HEK293 (cell line): Measurements from ENCODE around the gene CA11.
A peak's percentile ranks its signal among the peaks of the same experiment; 100 is the strongest.

Experiments used
- GLIS1 ChIP-seq: fragments of 450-650 bp; formaldehyde crosslinking; IDR thresholded peaks from 2 replicates; pipeline ENCODE4 v1.5.1; 2016; ENCODE audit warnings: missing biosample characterization, missing genetic modification characterization
- GLIS2 ChIP-seq: fragments of 450-650 bp; formaldehyde crosslinking; IDR thresholded peaks from 2 replicates; pipeline ENCODE4 v1.5.1; 2016; ENCODE audit warnings: missing biosample characterization, missing genetic modification characterization
- MZF1 ChIP-seq: fragments of 450-650 bp; formaldehyde crosslinking; IDR thresholded peaks from 2 replicates; pipeline ENCODE4 v1.5.1; 2017; ENCODE audit warnings: missing biosample characterization, missing genetic modification characterization, borderline replicate concordance
- PRDM4 ChIP-seq: fragments of 450-650 bp; formaldehyde crosslinking; IDR thresholded peaks from 2 replicates; pipeline ENCODE4 v1.5.1; 2017; ENCODE audit warnings: missing biosample characterization, missing genetic modification characterization
- SP3 ChIP-seq: fragments of 450-650 bp; formaldehyde crosslinking; IDR thresholded peaks from 2 replicates; pipeline ENCODE4 v1.5.1; 2016; ENCODE audit warnings: missing biosample characterization, missing genetic modification characterization
- SP7 ChIP-seq: fragments of 450-650 bp; formaldehyde crosslinking; IDR thresholded peaks from 2 replicates; pipeline ENCODE4 v1.5.1; 2016; ENCODE audit warnings: missing biosample characterization, missing genetic modification characterization
- YY2 ChIP-seq: fragments of 450-650 bp; formaldehyde crosslinking; IDR thresholded peaks from 2 replicates; pipeline ENCODE4 v1.5.1; 2016; ENCODE audit warnings: missing biosample characterization, missing genetic modification characterization
- ZBTB11 ChIP-seq: fragments of 450-650 bp; formaldehyde crosslinking; conservative IDR thresholded peaks from 2 replicates; pipeline ENCODE4 v1.5.1; 2016; ENCODE audit warnings: low read depth, missing biosample characterization, missing genetic modification characterization
- ZBTB20 ChIP-seq: fragments of 450-650 bp; formaldehyde crosslinking; IDR thresholded peaks from 2 replicates; pipeline ENCODE4 v1.5.1; 2016; ENCODE audit warnings: missing biosample characterization, missing genetic modification characterization
- ZBTB48 ChIP-seq: fragments of 450-650 bp; formaldehyde crosslinking; IDR thresholded peaks from 2 replicates; pipeline ENCODE4 v1.5.1; 2016; ENCODE audit warnings: missing biosample characterization, missing genetic modification characterization
- ZBTB8A ChIP-seq: fragments of 450-650 bp; formaldehyde crosslinking; IDR thresholded peaks from 2 replicates; pipeline ENCODE4 v1.5.1; 2016; ENCODE audit warnings: missing biosample characterization, missing genetic modification characterization
- ZFHX2 ChIP-seq: fragments of 450-650 bp; formaldehyde crosslinking; conservative IDR thresholded peaks from 2 replicates; pipeline ENCODE4 v1.5.1; 2016; ENCODE audit warnings: missing biosample characterization, missing genetic modification characterization
- ZIC2 ChIP-seq: fragments of 450-650 bp; formaldehyde crosslinking; IDR thresholded peaks from 2 replicates; pipeline ENCODE4 v1.5.1; 2016; ENCODE audit warnings: missing biosample characterization, missing genetic modification characterization
- ZNF146 ChIP-seq: fragments of 450-650 bp; formaldehyde crosslinking; IDR thresholded peaks from 2 replicates; pipeline ENCODE4 v1.5.1; 2016; ENCODE audit warnings: missing biosample characterization, missing genetic modification characterization
- ZNF157 ChIP-seq: fragments of 450-650 bp; formaldehyde crosslinking; IDR thresholded peaks from 2 replicates; pipeline ENCODE4 v1.5.1; 2016; ENCODE audit warnings: missing biosample characterization, missing genetic modification characterization
- ZNF223 ChIP-seq: fragments of 450-650 bp; formaldehyde crosslinking; IDR thresholded peaks from 2 replicates; pipeline ENCODE4 v1.5.1; 2016; ENCODE audit warnings: missing biosample characterization, missing genetic modification characterization
- ZNF23 ChIP-seq: fragments of 450-650 bp; formaldehyde crosslinking; IDR thresholded peaks from 2 replicates; pipeline ENCODE4 v1.5.1; 2016; ENCODE audit warnings: missing biosample characterization, missing genetic modification characterization, borderline replicate concordance
- ZNF335 ChIP-seq: fragments of 450-650 bp; formaldehyde crosslinking; conservative IDR thresholded peaks from 2 replicates; pipeline ENCODE4 v1.5.1; 2016; ENCODE audit warnings: missing biosample characterization, missing genetic modification characterization
- ZNF366 ChIP-seq: fragments of 450-650 bp; formaldehyde crosslinking; conservative IDR thresholded peaks from 2 replicates; pipeline ENCODE4 v1.5.1; 2016; ENCODE audit warnings: missing biosample characterization, missing genetic modification characterization
- ZNF416 ChIP-seq: fragments of 450-650 bp; formaldehyde crosslinking; IDR thresholded peaks from 2 replicates; pipeline ENCODE4 v1.5.1; 2016; ENCODE audit warnings: missing biosample characterization, missing genetic modification characterization
- ZNF426 ChIP-seq: fragments of 450-650 bp; formaldehyde crosslinking; IDR thresholded peaks from 2 replicates; pipeline ENCODE4 v1.5.1; 2017; ENCODE audit warnings: missing biosample characterization, missing genetic modification characterization, mild to moderate bottlenecking, inconsistent platforms, moderate library complexity
- ZNF529 ChIP-seq: fragments of 450-650 bp; formaldehyde crosslinking; IDR thresholded peaks from 2 replicates; pipeline ENCODE4 v1.5.1; 2017; ENCODE audit warnings: missing genetic modification characterization, missing biosample characterization; ENCODE audit not compliant: insufficient replicate concordance
- ZNF555 ChIP-seq: fragments of 450-650 bp; formaldehyde crosslinking; conservative IDR thresholded peaks from 2 replicates; pipeline ENCODE4 v1.5.1; 2017; ENCODE audit warnings: missing biosample characterization, mild to moderate bottlenecking, missing genetic modification characterization, inconsistent platforms
- ZNF660 ChIP-seq: fragments of 450-650 bp; IDR thresholded peaks from 2 replicates; pipeline ENCODE4 v1.5.1; 2018; ENCODE audit warnings: missing biosample characterization, mild to moderate bottlenecking, missing genetic modification characterization
- ZNF670 ChIP-seq: fragments of 450-650 bp; formaldehyde crosslinking; IDR thresholded peaks from 2 replicates; pipeline ENCODE4 v1.5.1; 2016; ENCODE audit warnings: missing biosample characterization, missing genetic modification characterization, low read depth
- ZNF76 ChIP-seq: fragments of 450-650 bp; formaldehyde crosslinking; IDR thresholded peaks from 2 replicates; pipeline ENCODE4; 2016; ENCODE audit warnings: low read depth, missing biosample characterization, missing genetic modification characterization, borderline replicate concordance
- ZSCAN23 ChIP-seq: fragments of 450-650 bp; formaldehyde crosslinking; IDR thresholded peaks from 2 replicates; pipeline ENCODE4 v1.5.1; 2016; ENCODE audit warnings: missing biosample characterization, missing genetic modification characterization
- ZSCAN30 ChIP-seq: fragments of 450-650 bp; IDR thresholded peaks from 2 replicates; pipeline ENCODE4 v1.5.1; 2018; ENCODE audit warnings: missing biosample characterization, mild to moderate bottlenecking, missing genetic modification characterization, moderate library complexity
- ZXDB ChIP-seq: fragments of 450-650 bp; formaldehyde crosslinking; IDR thresholded peaks from 2 replicates; pipeline ENCODE4 v1.5.1; 2016; ENCODE audit warnings: missing biosample characterization, missing genetic modification characterization
- TF ChIP-seq, protein P1 (sequence below): fragments of 450-650 bp; formaldehyde crosslinking; IDR thresholded peaks from 2 replicates; pipeline ENCODE4 v1.5.1; 2016; ENCODE audit warnings: missing biosample characterization, missing genetic modification characterization
- TF ChIP-seq, protein P2 (sequence below): fragments of 450-650 bp; formaldehyde crosslinking; IDR thresholded peaks from 2 replicates; pipeline ENCODE4 v1.5.1; 2016; ENCODE audit warnings: missing biosample characterization, missing genetic modification characterization

The CA11 gene

GRCh38 chr19:48634424-48635262 is 11.3 kb downstream of the CA11 start (continued):
- TF ChIP-seq PRDM4 (tag by site-specific recombination), result peak; percentile 57
- peak; percentile 83 for TF ChIP-seq SP3 (tag by site-specific recombination)
- TF ChIP-seq, protein P1, sequence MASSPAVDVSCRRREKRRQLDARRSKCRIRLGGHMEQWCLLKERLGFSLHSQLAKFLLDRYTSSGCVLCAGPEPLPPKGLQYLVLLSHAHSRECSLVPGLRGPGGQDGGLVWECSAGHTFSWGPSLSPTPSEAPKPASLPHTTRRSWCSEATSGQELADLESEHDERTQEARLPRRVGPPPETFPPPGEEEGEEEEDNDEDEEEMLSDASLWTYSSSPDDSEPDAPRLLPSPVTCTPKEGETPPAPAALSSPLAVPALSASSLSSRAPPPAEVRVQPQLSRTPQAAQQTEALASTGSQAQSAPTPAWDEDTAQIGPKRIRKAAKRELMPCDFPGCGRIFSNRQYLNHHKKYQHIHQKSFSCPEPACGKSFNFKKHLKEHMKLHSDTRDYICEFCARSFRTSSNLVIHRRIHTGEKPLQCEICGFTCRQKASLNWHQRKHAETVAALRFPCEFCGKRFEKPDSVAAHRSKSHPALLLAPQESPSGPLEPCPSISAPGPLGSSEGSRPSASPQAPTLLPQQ (tag by site-specific recombination), result peak; percentile 58; the same call in 1 of the 2 replicates
- peak; percentile 78 for TF ChIP-seq GLIS1 (tag by site-specific recombination)
- peak; percentile 59 for TF ChIP-seq ZBTB48 (tag by site-specific recombination)
- peak; percentile 96 for TF ChIP-seq ZSCAN30 (tag by site-specific recombination)
- TF ChIP-seq GLIS2, result peak; percentile 81
- peak; percentile 73 for TF ChIP-seq ZIC2 (tag by site-specific recombination)
- no peak for TF ChIP-seq ZNF426 (tag by site-specific recombination)
- TF ChIP-seq ZNF529 (tag by site-specific recombination), result no peak
- peak; percentile 59 for TF ChIP-seq ZBTB8A (tag by site-specific recombination)
- peak; percentile 84 for TF ChIP-seq ZBTB20 (tag by site-specific recombination)
- 0 out of 2 replicates have a peak, but pooled peaks have one; percentile 1 for TF ChIP-seq ZBTB11
- TF ChIP-seq ZNF660 (tag by site-specific recombination), result 0 out of 2 replicates have a peak, but pooled peaks have one; percentile 10
- peak; percentile 66 for TF ChIP-seq YY2 (tag by site-specific recombination)
- no peak for TF ChIP-seq ZNF555 (tag by site-specific recombination)
- no peak for TF ChIP-seq ZNF416
- no peak for TF ChIP-seq ZNF670 (tag by site-specific recombination)
- peak; percentile 84 for TF ChIP-seq ZNF335
- peak; percentile 87 for TF ChIP-seq ZFHX2 (tag by site-specific recombination)
- TF ChIP-seq ZNF366, result peak; percentile 99
- peak; percentile 71 for TF ChIP-seq ZXDB
- TF ChIP-seq, protein P2, sequence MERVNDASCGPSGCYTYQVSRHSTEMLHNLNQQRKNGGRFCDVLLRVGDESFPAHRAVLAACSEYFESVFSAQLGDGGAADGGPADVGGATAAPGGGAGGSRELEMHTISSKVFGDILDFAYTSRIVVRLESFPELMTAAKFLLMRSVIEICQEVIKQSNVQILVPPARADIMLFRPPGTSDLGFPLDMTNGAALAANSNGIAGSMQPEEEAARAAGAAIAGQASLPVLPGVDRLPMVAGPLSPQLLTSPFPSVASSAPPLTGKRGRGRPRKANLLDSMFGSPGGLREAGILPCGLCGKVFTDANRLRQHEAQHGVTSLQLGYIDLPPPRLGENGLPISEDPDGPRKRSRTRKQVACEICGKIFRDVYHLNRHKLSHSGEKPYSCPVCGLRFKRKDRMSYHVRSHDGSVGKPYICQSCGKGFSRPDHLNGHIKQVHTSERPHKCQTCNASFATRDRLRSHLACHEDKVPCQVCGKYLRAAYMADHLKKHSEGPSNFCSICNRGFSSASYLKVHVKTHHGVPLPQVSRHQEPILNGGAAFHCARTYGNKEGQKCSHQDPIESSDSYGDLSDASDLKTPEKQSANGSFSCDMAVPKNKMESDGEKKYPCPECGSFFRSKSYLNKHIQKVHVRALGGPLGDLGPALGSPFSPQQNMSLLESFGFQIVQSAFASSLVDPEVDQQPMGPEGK (tag by site-specific recombination), result peak; percentile 95
- TF ChIP-seq ZNF223, result peak; percentile 64; the same call in 1 of the 2 replicates
- TF ChIP-seq ZNF23, result no peak
- TF ChIP-seq MZF1, result 0 out of 2 replicates have a peak, but pooled peaks have one; percentile 46
- peak; percentile 69 for TF ChIP-seq SP7 (tag by site-specific recombination)
- TF ChIP-seq ZSCAN23 (tag by site-specific recombination), result 0 out of 2 replicates have a peak, but pooled peaks have one; percentile 46
- TF ChIP-seq ZNF157 (tag by site-specific recombination), result no peak
- TF ChIP-seq ZNF146 (tag by site-specific recombination), result no peak
- TF ChIP-seq ZNF76 (tag by site-specific recombination), result peak; percentile 94
